Measurements from ENCODE around the gene DNAJC27.

DNA sequence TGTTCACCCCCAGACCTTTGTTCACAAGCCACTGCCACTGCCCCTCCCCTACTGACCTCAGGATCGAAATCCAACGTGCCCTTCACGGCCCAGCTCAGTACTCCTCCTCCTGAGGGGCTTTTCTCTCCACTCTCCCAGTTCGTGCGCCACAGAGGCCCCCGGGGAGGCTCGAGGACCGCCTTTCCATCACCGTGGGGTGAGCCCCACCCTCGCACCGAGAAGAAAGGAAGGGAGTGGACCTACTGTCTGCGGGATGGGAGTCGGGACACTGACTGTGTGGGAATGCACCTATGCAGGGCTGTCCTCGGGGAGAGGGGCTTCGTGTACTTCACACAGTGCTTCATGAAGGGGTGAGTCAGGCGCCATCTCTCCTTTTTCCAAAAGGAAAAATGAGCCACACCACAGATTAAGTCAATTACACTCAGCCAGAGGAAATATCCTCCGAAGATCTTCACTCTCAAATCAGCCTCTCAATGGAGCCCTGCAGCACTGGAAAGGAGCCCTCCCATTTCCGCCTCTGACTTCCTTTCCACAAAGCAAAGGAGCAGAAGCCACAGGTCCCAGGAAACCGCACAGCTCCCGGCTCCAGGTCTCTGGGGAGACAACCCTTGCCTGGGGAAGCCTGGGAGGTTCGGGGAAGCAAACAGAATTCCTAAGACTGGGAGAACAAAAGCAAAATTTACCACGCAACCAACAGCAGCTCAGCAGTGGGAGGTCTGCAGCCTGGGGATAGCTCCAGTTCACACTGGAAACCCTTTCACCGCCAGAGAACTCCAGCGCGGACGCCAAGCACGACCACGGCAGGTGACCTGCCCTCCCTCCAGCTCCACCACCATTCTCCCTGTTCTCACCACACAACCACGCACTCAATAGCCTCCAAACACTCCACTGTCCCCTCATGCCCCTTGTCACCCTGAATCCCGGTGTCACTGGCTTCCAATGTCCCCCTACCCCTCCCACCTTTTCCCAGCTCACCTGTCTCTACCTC, 73.3 kb downstream of the DNAJC27 start:
- TF ChIP-seq, protein P1, sequence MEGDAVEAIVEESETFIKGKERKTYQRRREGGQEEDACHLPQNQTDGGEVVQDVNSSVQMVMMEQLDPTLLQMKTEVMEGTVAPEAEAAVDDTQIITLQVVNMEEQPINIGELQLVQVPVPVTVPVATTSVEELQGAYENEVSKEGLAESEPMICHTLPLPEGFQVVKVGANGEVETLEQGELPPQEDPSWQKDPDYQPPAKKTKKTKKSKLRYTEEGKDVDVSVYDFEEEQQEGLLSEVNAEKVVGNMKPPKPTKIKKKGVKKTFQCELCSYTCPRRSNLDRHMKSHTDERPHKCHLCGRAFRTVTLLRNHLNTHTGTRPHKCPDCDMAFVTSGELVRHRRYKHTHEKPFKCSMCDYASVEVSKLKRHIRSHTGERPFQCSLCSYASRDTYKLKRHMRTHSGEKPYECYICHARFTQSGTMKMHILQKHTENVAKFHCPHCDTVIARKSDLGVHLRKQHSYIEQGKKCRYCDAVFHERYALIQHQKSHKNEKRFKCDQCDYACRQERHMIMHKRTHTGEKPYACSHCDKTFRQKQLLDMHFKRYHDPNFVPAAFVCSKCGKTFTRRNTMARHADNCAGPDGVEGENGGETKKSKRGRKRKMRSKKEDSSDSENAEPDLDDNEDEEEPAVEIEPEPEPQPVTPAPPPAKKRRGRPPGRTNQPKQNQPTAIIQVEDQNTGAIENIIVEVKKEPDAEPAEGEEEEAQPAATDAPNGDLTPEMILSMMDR (IDR thresholded peaks at IDR 0.05): no peak
- TF ChIP-seq POLR2AphosphoS5 (IDR thresholded peaks at IDR 0.05): no peak
